ENCODE data around the gene RNF38.

GRCh38 chr9:36292641-36293040 is 107.4 kb downstream of the RNF38 start:
- TF ChIP-seq CTCF (IDR thresholded peaks at IDR 0.05) (no peak), POLR2A (IDR thresholded peaks at IDR 0.05) (no peak)
